ENCODE data around the gene LRRC4.

Gene LRRC4

GRCh38 chr7:128030654-128031611 is at the start of gene LRRC4:
Gene LRRC4, minus strand, starts transcription at chr7:128031437. Its CDS starts 797 bp downstream, at chr7:128030640.
- H3K9me3 Mint-ChIP-seq, result no peaks in the 10 kb centered on the region
- intact Hi-C loops (cut with micrococcal nuclease), result loop anchor here (5.0 to 10.0 kb wide), 2 partner anchors 176 to 316 kb away; no protein-coding TSS in a partner anchor
- H3K27ac Mint-ChIP-seq, result peak within 1 kb of the TSS; percentile 32
- H3K4me3 Mint-ChIP-seq, result peak within 1 kb of the TSS; percentile 81
- H3K27me3 Mint-ChIP-seq, result peaks cover 19% of the 10 kb centered on the region
- peaks cover 19% of the 10 kb centered on the region for H3K36me3 Mint-ChIP-seq (ENCODE audit: low read depth)
- peaks cover 41% of the 10 kb centered on the region for H3K4me1 Mint-ChIP-seq (ENCODE audit: low read depth)

- intact Hi-C loops (cut with micrococcal nuclease), result no loop called here
- H3K4me1 Mint-ChIP-seq (ENCODE audit: low read depth), result no peaks in the 10 kb centered on the region
- H3K9me3 Mint-ChIP-seq, result no peaks in the 10 kb centered on the region
- no peaks in the 10 kb centered on the region for H3K27me3 Mint-ChIP-seq
- peaks cover 99% of the 10 kb centered on the region for H3K36me3 Mint-ChIP-seq (ENCODE audit: low read depth)
- H3K27ac Mint-ChIP-seq, result no peak overlapping the region
- no peak overlapping the region for H3K4me3 Mint-ChIP-seq
Observed at GRCh38 chr7:128080169-128080568, 48.9 kb upstream of the LRRC4 start.

GRCh38 chr7:128078309-128078708 is 47.1 kb upstream of the LRRC4 start:
- Mint-ChIP-seq H3K36me3 (ENCODE audit: low read depth) (peaks cover 99% of the 10 kb centered on the region), H3K27ac (no peak overlapping the region), H3K27me3 (no peaks in the 10 kb centered on the region)

GRCh38 chr7:128076796-128077271 is 45.6 kb upstream of the LRRC4 start:
- no peak overlapping the region for H3K27ac Mint-ChIP-seq
- H3K4me3 Mint-ChIP-seq, result no peak overlapping the region
- no peaks in the 10 kb centered on the region for H3K4me1 Mint-ChIP-seq (ENCODE audit: low read depth)
- H3K9me3 Mint-ChIP-seq, result no peaks in the 10 kb centered on the region
- H3K36me3 Mint-ChIP-seq (ENCODE audit: low read depth), result peaks cover 99% of the 10 kb centered on the region
- no peaks in the 10 kb centered on the region for H3K27me3 Mint-ChIP-seq
- intact Hi-C loops (cut with micrococcal nuclease), result no loop called here

More at GRCh38 chr7:128078309-128078708, 47.1 kb upstream of the LRRC4 start:
- Mint-ChIP-seq H3K4me1 (ENCODE audit: low read depth) (no peaks in the 10 kb centered on the region), H3K9me3 (no peaks in the 10 kb centered on the region), H3K4me3 (no peak overlapping the region)
- intact Hi-C loops (cut with micrococcal nuclease), result no loop called here

GRCh38 chr7:128076196-128076795 is 45.1 kb upstream of the LRRC4 start:
- intact Hi-C loops (cut with micrococcal nuclease), result no loop called here
- no peak overlapping the region for H3K27ac Mint-ChIP-seq
- H3K4me3 Mint-ChIP-seq, result no peak overlapping the region

GRCh38 chr7:128075242-128076095 is 44.2 kb upstream of the LRRC4 start:
- H3K4me3 Mint-ChIP-seq, result no peak overlapping the region
- no peaks in the 10 kb centered on the region for H3K4me1 Mint-ChIP-seq (ENCODE audit: low read depth)
- H3K27ac Mint-ChIP-seq, result no peak overlapping the region
- H3K27me3 Mint-ChIP-seq, result no peaks in the 10 kb centered on the region
- peaks cover 91% of the 10 kb centered on the region for H3K36me3 Mint-ChIP-seq (ENCODE audit: low read depth)
- intact Hi-C loops (cut with micrococcal nuclease), result no loop called here
- H3K9me3 Mint-ChIP-seq, result no peaks in the 10 kb centered on the region

More at GRCh38 chr7:128076196-128076795, 45.1 kb upstream of the LRRC4 start:
- H3K36me3 Mint-ChIP-seq (ENCODE audit: low read depth), result peaks cover 99% of the 10 kb centered on the region
- no peaks in the 10 kb centered on the region for H3K9me3 Mint-ChIP-seq
- H3K4me1 Mint-ChIP-seq (ENCODE audit: low read depth), result no peaks in the 10 kb centered on the region
- no peaks in the 10 kb centered on the region for H3K27me3 Mint-ChIP-seq

- Mint-ChIP-seq H3K27ac (no peak overlapping the region), H3K36me3 (ENCODE audit: low read depth) (peaks cover 85% of the 10 kb centered on the region), H3K9me3 (no peaks in the 10 kb centered on the region), H3K4me3 (no peak overlapping the region), H3K27me3 (no peaks in the 10 kb centered on the region), H3K4me1 (ENCODE audit: low read depth) (no peaks in the 10 kb centered on the region)
- intact Hi-C loops (cut with micrococcal nuclease), result no loop called here
Observed at GRCh38 chr7:128074736-128075135, 43.5 kb upstream of the LRRC4 start.

GRCh38 chr7:128074336-128074735 is 43.1 kb upstream of the LRRC4 start:
- H3K9me3 Mint-ChIP-seq, result no peaks in the 10 kb centered on the region
- no peak overlapping the region for H3K4me3 Mint-ChIP-seq
- no peaks in the 10 kb centered on the region for H3K4me1 Mint-ChIP-seq (ENCODE audit: low read depth)
- H3K27me3 Mint-ChIP-seq, result no peaks in the 10 kb centered on the region
- peaks cover 81% of the 10 kb centered on the region for H3K36me3 Mint-ChIP-seq (ENCODE audit: low read depth)
- H3K27ac Mint-ChIP-seq, result no peak overlapping the region
- intact Hi-C loops (cut with micrococcal nuclease), result no loop called here

GRCh38 chr7:128073671-128074310 is 42.6 kb upstream of the LRRC4 start:
- Mint-ChIP-seq H3K9me3 (no peaks in the 10 kb centered on the region), H3K36me3 (ENCODE audit: low read depth) (peaks cover 76% of the 10 kb centered on the region), H3K4me1 (ENCODE audit: low read depth) (no peaks in the 10 kb centered on the region), H3K4me3 (no peak overlapping the region), H3K27ac (no peak overlapping the region), H3K27me3 (no peaks in the 10 kb centered on the region)
- intact Hi-C loops (cut with micrococcal nuclease), result no loop called here

- no peak overlapping the region for H3K4me3 Mint-ChIP-seq
- H3K27ac Mint-ChIP-seq, result no peak overlapping the region
- H3K27me3 Mint-ChIP-seq, result no peaks in the 10 kb centered on the region
- peaks cover 65% of the 10 kb centered on the region for H3K36me3 Mint-ChIP-seq (ENCODE audit: low read depth)
- intact Hi-C loops (cut with micrococcal nuclease), result no loop called here
- peaks cover under 1% of the 10 kb centered on the region for H3K4me1 Mint-ChIP-seq (ENCODE audit: low read depth)
- no peaks in the 10 kb centered on the region for H3K9me3 Mint-ChIP-seq
Observed at GRCh38 chr7:128071801-128072200, 40.6 kb upstream of the LRRC4 start.

GRCh38 chr7:128071376-128071775 is 40.1 kb upstream of the LRRC4 start:
- Mint-ChIP-seq H3K27me3 (no peaks in the 10 kb centered on the region), H3K36me3 (ENCODE audit: low read depth) (peaks cover 61% of the 10 kb centered on the region), H3K4me3 (no peak overlapping the region), H3K9me3 (no peaks in the 10 kb centered on the region), H3K4me1 (ENCODE audit: low read depth) (peaks cover 5% of the 10 kb centered on the region), H3K27ac (no peak overlapping the region)
- intact Hi-C loops (cut with micrococcal nuclease), result no loop called here

- peaks cover 50% of the 10 kb centered on the region for H3K36me3 Mint-ChIP-seq (ENCODE audit: low read depth)
- no peaks in the 10 kb centered on the region for H3K27me3 Mint-ChIP-seq
- H3K9me3 Mint-ChIP-seq, result no peaks in the 10 kb centered on the region
- H3K27ac Mint-ChIP-seq, result no peak overlapping the region
- intact Hi-C loops (cut with micrococcal nuclease), result no loop called here
- H3K4me1 Mint-ChIP-seq (ENCODE audit: low read depth), result peaks cover 5% of the 10 kb centered on the region
- H3K4me3 Mint-ChIP-seq, result no peak overlapping the region
Observed at GRCh38 chr7:128069373-128070364, 38.4 kb upstream of the LRRC4 start.
